T-helper 22 cell (primary cell): ENCODE results near the gene LTF.
"Not testable (repeated sequence)": the region's sequence is repeated elsewhere in the genome, so short reads cannot be mapped to it uniquely, and the experiment has no call there.

ENCODE experiments used
- DNase-seq: peaks from one replicate; pipeline ENCODE4 v3.0.0-alpha.2; 2020; ENCODE audit warnings: low read depth

The LTF gene

DNA sequence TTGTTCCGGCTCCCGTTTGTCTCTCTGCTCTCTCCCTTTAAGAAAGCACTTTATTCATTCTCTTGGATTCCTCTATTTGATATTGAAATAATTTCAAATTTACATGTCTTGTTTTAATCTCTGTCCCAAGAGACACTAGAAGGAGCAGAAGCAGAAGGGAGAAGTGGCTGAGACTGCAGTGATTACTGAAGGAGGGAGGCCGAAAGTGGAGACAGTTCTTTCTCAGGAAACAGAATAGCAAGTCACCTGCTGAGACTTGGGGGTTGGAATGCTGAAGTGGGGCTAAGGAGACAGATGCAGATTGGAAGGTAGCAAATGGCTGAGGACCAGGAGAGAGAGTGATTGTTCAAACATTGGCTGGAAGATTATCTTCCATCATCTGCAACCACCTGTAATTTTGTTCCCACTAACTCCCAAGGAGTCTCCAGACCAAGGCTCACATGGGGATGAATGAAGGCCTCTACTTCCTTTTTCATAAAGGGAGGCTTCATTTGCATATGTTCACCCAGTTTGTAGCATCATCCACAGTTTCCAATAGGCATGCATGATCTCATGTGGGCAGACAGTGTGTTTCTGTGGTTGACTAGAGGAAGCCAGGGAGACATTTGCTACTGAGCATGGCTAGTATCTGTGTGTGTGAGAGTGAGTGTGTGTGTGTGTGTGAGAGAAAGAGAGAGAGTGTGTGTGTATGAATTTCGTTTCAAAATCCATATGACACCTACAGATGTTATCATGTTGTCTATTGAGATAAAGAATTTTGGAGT, 24.0 kb downstream of the LTF start:
- DNase-seq: peak; percentile 4

DNA sequence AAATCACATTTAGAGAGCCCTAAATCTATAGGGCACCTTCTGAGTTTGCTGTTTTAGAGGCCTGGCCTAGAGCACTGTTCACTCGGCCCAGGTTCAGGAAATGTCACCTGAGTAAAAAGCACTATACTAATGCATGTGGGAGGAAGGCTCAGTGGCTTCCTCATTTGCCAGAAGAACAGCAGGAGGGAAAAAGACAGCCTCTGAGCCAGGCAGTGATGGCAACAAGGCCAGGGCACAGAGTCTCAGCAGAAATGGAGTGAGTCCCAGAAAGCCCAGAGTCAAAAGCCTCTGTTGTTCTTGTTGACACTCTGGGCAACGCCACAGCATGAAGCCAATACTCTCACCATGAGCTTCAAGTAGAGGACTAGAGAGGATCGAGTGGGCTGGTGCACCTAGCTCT, 25.9 kb downstream of the LTF start:
- no peak for DNase-seq

DNA sequence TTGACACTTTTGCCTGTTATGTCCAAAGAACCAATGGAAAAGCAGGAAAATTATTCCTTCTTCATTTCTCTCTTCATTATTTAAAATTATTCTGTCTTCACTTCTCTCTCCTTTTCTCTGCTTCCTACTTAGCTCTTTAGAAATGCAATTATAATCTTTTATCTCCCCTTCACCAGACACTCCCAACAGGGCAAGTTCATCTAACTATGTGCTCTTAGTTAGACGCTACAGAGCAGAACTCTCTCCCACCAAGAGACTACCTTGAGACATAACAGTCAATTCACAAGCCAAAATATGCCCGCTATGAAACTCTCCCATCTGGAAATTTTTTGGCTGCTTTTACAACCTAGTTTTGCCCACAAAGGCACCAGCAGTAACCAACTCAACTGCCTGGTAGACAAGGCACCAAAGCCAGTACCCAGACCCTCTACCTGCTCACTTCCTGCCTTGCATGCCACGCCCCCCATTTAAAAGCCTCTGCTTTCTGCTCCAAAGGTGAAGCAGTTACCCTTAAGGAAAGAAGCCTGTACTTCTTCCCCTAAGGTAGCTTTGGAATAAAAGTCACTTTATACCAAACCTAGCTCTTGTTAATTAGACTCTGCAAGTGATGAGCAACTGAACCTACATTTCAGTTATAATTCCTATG, 29.5 kb downstream of the LTF start:
- no peak for DNase-seq

DNA sequence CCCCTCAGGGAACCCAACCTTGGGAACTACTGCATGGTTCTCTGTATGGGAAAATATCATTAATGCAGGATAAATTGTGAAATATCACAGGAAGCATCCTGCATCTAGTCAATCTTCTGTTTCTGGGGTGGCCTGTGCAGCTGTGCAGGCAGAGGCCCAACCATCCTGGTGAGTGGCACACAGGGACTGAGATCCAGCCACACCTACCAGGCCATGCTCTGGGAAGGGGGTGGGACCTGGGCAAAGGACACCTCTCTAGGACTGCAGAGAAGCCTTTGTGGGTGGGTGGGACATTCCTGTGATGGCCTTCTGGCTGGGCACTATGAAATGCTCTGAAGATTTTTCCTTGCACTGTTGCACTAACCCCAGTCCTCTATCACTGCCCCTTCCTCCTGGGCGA, 30.9 kb downstream of the LTF start:
- no peak for DNase-seq

DNA sequence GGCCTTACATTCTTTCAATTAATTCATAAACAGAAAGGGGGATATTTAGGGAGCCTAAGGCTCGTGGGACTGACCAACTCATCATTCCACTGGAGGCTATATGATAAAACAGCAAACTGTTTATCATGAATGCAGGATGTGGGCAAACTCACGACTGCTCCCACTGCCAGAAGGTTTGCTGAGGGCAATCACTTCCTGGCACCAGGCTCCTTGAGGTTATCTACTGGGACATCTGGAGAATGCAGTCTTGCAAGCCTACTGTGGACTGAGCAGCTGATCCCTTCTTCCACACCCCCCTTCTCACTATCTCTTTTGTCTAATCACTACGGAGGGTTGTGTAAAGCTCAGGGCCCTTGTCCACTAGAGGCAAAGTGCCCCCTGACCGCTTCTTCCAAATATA, 31.6 kb downstream of the LTF start:
- not testable (repeated sequence) for DNase-seq

DNA sequence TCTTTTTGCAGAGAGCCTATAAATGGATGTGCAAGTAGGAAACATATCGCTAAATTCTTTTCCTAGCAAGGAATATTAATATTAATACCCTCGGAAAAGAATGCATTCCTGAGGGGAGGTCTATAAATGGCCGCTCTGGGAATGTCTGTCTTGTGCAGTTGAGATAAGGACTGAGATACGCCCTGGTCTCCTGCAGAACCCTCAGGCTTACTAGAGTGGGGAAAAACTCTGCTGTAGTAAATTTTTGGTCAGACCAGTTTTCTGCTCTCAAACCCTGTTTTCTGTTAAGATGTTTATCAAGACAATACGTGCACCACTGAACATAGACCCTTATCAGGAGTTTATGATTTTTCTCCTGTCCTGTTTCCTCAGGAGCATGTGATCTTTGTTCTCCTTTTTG, 32.8 kb downstream of the LTF start:
- not testable (repeated sequence) for DNase-seq

DNA sequence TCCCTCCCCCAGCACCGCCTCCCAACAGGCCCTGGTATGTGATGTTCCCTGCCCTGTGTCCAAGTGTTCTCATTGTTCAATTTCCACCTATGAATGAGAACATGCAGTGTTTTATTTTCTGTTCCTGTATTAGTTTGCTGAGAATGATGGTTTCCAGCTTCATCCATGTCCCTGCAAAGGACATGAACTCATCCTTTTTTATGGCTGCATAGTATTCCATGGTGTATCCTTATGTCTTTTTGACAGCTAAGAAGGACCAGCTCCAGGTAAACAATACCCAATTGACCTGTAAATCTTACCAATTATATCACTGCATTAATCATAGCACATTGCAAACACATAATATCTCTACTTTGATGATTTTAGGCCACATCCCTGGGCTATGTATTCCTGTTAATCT, 33.8 kb downstream of the LTF start:
- not testable (repeated sequence) for DNase-seq

DNA sequence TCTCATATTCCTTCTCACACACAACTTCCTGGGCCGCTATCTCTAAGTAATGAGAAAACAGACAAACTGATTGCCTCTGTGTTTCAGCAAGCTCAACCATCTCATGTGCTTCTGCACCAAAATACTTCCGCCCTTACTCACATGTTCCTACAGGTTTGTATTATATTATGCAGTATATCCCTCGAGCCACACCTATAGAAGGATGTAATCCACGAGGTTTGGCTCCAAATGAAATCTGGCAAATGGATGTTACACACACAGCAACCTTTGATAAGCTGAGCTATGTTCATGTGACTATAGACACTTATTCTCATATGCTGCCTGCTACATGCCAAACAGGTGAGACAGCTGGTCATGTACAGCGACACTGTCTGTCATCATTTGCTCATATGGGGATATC, 35.0 kb downstream of the LTF start:
- no peak for DNase-seq

DNA sequence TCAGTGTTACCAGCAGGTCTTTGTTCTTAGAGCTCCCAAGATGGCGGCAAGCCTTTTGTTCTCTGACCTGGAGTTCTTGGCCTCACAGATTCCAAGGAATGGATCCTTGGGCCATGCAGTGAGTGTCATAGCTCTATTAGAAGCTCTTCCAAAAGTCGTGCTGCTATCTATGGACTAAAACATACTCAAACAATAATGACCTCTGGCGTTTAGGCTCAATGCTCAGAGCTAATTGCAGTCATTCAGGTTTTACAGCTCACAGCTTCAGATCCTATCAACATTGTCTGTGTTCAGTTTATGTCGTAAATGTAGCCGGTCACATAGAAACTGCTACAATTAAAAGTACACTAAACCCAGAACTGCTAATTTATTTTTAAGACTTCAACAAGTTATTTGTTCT, 35.5 kb downstream of the LTF start:
- DNase-seq: no peak

DNA sequence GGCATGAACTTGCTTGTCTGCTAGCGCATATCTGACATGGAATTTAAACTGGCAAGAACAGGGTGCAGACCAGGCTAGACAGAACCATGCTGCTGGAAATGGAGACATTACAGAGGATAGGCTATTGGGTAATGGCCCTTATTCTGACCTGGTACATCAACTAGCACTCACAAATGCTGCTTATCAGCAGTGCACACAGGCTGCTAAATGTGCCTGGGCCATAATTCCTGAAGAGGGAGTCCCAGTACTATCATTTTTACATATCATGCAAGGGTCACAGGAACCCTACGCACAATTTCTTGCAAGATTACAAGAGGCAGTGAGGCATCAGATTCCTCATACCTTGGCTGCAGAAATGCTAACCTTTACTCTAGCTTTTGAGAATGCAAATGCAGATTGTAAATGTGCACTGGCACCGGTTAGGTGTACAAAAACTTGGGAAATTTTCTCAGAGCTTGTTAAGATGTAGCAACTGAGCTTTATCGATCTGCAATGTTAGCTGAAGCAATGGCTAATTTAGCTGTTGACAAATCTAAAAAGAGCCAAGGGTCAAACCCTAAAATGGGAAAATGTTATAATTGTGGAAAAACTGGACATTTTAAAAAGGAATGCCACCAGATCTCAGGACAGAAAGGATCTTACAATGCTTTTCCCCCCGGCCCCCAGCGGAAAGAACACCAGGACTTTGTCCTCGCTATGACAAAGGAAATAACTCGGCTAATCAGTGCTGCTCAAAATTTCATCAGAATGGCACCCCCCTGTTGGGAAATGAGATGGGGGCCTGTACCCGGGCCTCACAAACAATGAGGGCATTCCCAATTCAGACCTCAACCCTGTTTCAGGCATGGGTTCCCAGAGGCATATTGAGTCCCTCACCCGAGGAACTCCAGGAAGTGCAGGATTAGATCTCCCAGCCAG, 36.5 kb downstream of the LTF start:
- DNase-seq: no peak

DNA sequence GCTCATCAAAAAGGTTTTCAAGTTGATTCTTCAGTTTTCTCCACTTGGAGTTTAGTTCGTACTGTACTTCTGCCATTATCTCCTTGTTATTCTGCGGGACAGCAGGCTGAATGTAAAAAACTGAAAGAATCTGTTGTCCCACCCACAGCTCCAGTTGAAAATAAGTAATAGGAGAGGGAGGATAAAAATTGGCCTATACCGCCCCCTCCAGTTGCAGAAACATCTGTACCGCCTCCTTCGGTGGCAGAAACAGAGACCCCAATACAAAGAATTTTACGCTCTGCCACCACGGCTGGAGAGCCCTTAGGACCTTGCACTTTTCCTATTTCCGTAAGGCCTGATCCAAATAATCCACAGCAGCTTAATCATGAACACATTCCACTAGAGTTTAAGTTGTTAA, 37.3 kb downstream of the LTF start:
- DNase-seq: not testable (repeated sequence)

DNA sequence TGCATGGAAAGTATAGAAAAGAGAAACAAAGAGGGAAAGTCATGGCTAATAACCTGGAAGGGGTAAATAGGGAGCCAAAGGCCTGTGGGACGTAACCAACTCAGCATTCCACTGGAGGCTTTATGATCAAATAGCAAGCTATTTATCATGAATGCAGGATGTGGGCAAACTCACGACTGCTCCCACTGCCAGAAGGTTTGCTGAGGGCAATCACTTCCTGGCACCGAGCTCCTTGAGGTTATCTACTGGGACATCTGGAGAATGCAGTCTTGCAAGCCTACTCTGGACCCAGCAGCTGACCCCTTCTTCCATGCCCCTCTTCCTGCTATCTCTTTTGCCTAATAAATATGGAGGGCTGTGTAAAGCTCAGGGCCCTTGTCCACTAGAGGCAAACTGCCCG, 38.2 kb downstream of the LTF start:
- DNase-seq: not testable (repeated sequence)

DNA sequence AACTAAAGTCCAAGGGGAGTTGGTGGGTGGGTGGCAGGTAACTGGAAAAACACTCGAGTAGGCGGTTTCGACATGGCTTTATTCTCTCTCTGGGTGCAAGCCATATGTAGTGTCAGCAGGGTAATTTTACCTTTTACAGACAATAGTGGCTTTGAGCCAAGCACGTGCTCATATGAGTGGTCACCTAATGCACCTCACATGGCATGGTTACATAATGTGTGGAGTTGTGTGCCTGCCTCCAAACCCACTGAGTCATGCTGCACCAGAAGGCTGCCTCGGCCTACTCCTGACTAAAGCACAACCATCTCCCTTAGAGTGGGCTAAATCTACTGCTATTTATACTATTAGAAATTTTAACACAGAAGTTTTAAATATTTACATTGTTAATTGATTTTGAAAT, 41.1 kb downstream of the LTF start:
- DNase-seq: no peak

DNA sequence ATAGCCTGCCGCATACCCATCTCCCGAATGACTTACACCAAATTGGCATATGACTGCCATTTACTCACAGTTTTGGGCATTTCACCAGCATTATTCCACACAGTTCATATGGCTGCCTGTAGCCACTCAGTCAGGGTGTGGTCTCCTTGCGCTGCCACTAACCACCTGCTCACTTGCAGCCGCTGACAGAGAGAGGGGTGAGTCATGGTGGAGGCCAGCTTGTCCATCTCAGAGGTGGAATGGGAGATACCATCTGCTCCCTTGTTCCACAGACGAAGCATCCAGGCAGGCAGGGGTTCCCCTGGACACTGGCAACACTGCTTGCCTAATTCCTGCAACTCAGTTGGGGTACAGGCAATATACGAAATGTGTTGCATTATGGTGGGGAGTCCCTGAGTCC, 42.1 kb downstream of the LTF start:
- no peak for DNase-seq

DNA sequence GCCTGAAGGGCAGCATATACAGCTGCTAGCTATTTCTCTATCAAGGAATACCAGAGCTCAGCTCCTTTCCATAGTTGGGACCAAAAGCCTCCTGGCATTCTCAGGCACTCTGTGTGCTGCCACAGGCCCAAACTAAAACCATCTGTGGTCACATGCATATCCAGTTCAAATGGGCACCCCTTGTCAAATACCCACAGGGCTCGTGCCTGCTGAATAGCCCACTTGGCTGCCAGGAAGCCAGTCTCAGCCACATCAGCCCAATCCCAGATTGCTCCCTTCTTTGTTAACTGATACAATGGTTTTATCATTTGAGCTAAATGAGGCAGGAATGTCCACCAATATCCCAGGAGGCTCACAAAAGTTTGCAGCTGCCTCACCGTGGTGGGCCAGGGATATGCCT, 43.8 kb downstream of the LTF start:
- DNase-seq: no peak

DNA sequence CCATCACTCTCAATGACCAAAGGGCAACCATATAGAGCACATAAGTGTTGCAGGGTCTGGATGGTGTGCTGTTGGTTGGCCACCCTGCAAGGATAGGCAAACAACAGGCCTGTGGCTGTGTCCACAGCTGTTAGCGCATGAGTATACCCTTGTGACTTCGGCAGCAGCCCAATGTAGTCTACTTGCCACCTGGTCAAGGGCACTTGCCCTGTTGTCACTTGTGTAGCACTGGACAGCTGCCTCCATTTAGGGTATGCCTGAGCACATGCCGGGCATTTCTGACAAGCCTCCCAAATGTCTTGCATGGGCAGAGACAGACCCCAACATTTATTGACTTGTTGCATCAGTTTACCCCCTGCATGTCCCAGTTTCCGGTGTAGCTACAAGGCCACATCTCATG, 44.9 kb downstream of the LTF start:
- DNase-seq: no peak

DNA sequence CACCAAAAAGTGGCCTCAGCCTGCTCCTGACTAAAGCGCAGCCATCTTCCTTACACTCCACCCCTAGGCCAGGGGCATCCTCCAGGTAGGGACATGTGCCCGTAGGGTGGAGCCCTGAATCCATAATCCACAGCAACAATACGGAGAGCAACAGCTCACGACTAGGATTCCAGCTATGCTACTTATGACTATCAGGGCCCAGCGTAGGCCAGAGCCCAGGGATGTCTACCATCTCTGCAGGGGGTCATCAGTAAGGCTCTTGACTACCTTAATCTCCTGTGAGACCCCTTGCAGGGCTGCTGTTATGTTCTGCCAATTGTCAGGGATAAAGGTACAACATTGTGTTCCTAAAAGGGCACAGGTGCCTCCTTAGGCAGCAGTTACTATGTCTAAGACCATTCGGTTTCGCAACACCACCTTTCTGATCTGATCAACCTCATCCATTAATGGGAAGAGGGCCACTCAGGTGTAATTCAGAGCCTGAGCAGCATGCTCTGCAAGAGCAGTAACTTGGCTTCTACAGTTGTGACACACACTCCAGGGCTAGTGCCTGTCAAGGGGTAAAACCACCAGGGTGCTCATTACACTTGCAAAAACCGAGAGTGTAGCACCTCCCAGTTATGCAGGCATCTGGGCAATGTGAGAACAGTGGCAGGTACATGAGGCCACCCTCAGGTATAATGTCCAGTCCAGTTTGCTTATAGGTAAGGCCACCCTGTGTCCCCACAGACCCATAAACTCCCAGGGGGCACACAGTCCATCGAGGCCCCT, 46.7 kb downstream of the LTF start:
- no peak for DNase-seq

DNA sequence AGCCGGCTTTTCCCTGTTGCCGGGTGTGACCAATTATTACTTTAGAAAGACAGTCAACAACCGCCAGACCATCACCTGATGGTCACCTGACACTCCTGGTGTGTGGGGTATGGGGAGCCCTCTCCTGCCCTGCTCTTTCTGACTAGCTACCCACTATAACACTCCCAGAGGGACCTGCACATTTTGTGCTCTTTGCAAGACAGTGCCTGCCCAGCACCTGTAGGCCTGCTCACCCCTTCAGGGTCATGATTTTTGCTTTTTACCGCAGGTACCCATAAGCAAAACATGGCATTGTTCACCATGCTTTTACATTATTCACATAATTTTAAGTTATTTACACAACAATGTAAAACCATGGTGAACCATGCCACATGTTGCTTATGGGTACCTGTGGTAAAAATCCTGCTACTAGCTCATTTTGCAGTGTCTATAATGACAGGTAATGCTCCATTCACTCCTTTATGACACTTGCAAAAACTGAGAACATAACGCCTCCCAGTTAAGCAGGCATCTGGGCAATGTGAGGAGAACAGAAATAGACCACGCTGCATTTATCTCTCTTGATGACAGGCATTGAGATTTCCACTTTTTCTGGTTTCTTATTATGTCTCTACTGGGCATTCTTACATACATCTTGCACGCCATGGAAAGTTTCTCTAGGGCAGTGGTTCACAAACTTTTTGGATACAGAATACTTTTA, 47.7 kb downstream of the LTF start:
- no peak for DNase-seq

DNA sequence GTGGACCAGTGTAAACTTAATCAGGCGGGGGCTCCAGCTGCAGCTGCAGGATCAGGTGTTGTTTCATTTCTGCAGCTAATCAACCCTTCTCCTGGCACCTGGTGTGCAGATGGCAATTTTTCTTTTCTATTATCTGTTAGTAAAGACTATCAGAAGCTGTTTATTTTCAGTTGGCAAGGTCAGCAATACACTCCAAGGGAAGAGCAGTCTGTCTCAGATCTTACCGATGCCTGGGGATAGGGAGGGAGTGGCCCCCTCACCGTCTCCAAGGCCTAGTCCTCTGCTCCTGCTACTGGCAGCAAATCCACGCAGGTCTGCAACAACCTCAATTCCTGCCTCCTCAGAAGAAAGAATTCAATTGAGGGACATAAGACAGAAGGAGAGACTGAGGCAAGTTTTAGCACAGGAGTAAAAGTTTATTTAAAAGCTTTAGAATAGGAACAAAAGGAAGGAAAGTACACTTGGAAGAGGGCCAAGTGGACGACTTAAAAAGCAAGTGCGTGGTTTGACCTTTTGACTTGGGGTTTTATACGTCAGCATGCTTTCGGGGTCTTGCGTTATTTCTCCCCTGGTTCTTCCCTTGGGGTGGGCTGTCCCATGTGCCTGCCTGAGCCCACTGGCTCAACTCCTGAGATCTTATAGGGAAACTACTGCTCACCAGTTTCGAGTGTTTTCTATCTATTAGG, 48.4 kb downstream of the LTF start:
- no peak for DNase-seq

DNA sequence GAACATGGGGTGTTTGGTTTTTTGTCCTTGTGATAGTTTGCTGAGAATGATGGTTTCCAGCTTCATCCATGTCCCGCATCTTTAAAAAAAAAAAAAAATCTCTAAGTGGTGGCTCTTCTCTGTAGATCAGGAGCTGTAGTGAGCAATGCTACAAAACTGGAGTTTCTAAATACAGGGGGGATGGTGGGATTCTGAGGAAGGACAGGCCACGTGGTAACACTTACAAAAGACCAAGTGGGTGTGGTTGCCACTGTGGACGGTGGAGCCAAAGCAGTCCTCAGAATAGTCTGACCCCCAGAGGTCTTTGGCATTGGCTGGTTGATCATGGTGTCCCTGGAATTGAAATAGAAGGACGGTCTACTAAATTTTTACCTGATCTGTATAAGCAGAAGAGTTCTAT, 50.0 kb downstream of the LTF start:
- no peak for DNase-seq

DNA sequence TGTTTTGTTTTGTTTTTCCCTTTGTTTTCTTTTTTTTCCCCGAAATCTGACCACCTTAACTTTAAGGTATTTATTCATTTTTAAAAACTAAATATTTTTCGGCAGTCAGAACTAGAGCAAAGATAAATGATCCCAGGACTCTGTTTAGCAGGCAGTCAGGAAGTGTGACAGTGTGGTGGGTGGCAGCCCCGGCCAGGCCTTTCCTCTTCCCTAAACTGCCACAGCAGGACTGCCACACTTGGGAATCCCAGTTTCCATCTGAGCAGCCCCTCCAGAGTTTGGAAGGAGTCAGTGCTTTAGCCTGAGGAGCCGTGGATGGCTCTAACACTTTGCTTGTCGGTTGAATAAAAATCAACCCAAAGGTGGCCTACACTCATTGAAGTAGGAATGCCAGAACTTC, 50.8 kb downstream of the LTF start:
- DNase-seq: no peak
